Liver (tissue), 9 donors: Measurements from ENCODE around the gene DNMT1. TPM values are rescaled to one million over a fixed set of nuclear protein-coding genes. Genes with fewer than 3 reads are reported as not detected.

ENCODE experiments used
- DNase-seq: peaks from one replicate; pipeline ENCODE4 v3.0.0-alpha.2; 2017; ENCODE audit warnings: low spot score
- H3K27ac ChIP-seq, 2 donors: one replicate each; pipeline ENCODE4 v1.7.0; 2013; ENCODE audit warnings: inconsistent platforms in 2 of 2, low read length in 2 of 2, control low read depth in 1 of 2, low read depth in 1 of 2, mild to moderate bottlenecking in 1 of 2
- H3K27me3 ChIP-seq, 4 donors: one replicate each; pipeline versions ENCODE4 v1.6.1 to v1.7.0; 2013; ENCODE audit warnings: low read length in 3 of 4, inconsistent platforms in 1 of 4, mild to moderate bottlenecking in 1 of 4, moderate library complexity in 1 of 4; ENCODE audit not compliant: control insufficient read depth in 4 of 4, insufficient read depth in 4 of 4
- H3K36me3 ChIP-seq, 4 donors: one replicate each; pipeline versions ENCODE4 v1.6.1 to v1.7.0; 2013; ENCODE audit warnings: low read length in 3 of 4, mild to moderate bottlenecking in 3 of 4, low read depth in 1 of 4, moderate library complexity in 1 of 4; ENCODE audit not compliant: control insufficient read depth in 4 of 4, insufficient read depth in 3 of 4
- H3K4me1 ChIP-seq, 4 donors: one replicate each; pipeline versions ENCODE4 v1.6.1 to v1.7.0; 2013; ENCODE audit warnings: low read length in 3 of 4, mild to moderate bottlenecking in 3 of 4, moderate library complexity in 1 of 4; ENCODE audit not compliant: control insufficient read depth in 4 of 4, insufficient read depth in 4 of 4
- H3K4me3 ChIP-seq, 3 donors: one replicate each; pipeline versions ENCODE4 v1.6.1 to v1.7.0; 2013; ENCODE audit warnings: low read length in 3 of 3, control low read depth in 1 of 3, low read depth in 1 of 3, mild to moderate bottlenecking in 1 of 3
- H3K9ac ChIP-seq, 2 donors: one replicate each; pipeline ENCODE4 v1.7.0; 2013; ENCODE audit warnings: low read length in 2 of 2, mild to moderate bottlenecking in 2 of 2, moderate library complexity in 2 of 2, control low read depth in 1 of 2, low read depth in 1 of 2
- H3K9me3 ChIP-seq, 4 donors: one replicate each; pipeline versions ENCODE4 v1.6.1 to v1.7.0; 2013; ENCODE audit warnings: low read length in 3 of 4; ENCODE audit not compliant: control insufficient read depth in 4 of 4
- ATF3 ChIP-seq: IDR thresholded peaks from 2 replicates; pipeline ENCODE4 v1.6.1; 2016; ENCODE audit warnings: antibody characterized with exemption
- CTCF ChIP-seq: fragments of 150-350 bp; IDR thresholded peaks from 2 replicates; pipeline ENCODE4 v1.5.1; 2017; ENCODE audit warnings: improper control_type of control experiment, low read depth, low read length; ENCODE audit not compliant: missing input control
- EGR1 ChIP-seq, 2 donors: IDR thresholded peaks; 2 replicates each; pipeline ENCODE4 v1.6.1; 2016 to 2018; ENCODE audit warnings: antibody characterized with exemption in 2 of 2, low read depth in 2 of 2
- FOXA1 ChIP-seq: IDR thresholded peaks from 2 replicates; pipeline ENCODE4 v1.6.1; 2016; ENCODE audit warnings: antibody characterized with exemption
- GABPA ChIP-seq, 2 donors: IDR thresholded peaks in 1 of 2; conservative IDR thresholded peaks in 1 of 2; 2 replicates each; pipeline ENCODE4 v1.6.1; 2016; ENCODE audit warnings: antibody characterized with exemption in 2 of 2, mild to moderate bottlenecking in 1 of 2, moderate library complexity in 1 of 2
- HNF4A ChIP-seq, 2 donors: conservative IDR thresholded peaks; 2 replicates each; pipeline ENCODE4 v1.6.1; 2016; ENCODE audit warnings: antibody characterized with exemption in 2 of 2, mild to moderate bottlenecking in 2 of 2
- HNF4G ChIP-seq: IDR thresholded peaks from 2 replicates; pipeline ENCODE4 v1.6.1; 2016; ENCODE audit warnings: antibody characterized with exemption
- JUND ChIP-seq, 2 donors: IDR thresholded peaks; 2 replicates each; pipeline ENCODE4 v1.6.1; 2016; ENCODE audit warnings: antibody characterized with exemption in 2 of 2
- MAX ChIP-seq: IDR thresholded peaks from 2 replicates; pipeline ENCODE4 v1.6.1; 2016; ENCODE audit warnings: antibody characterized with exemption
- NR2F2 ChIP-seq: IDR thresholded peaks from 2 replicates; pipeline ENCODE4 v1.6.1; 2016; ENCODE audit warnings: antibody characterized with exemption
- RAD21 ChIP-seq, 2 donors: IDR thresholded peaks; 2 replicates each; pipeline ENCODE4 v1.6.1; 2016; ENCODE audit warnings: antibody characterized with exemption in 2 of 2, mild to moderate bottlenecking in 2 of 2
- REST ChIP-seq: IDR thresholded peaks from 2 replicates; pipeline ENCODE4 v1.6.1; 2016; ENCODE audit warnings: antibody characterized with exemption, mild to moderate bottlenecking
- SP1 ChIP-seq: IDR thresholded peaks from 2 replicates; pipeline ENCODE4 v1.6.1; 2018; ENCODE audit warnings: antibody characterized with exemption, mild to moderate bottlenecking
- TAF1 ChIP-seq: conservative IDR thresholded peaks from 2 replicates; pipeline ENCODE4 v1.6.1; 2016; ENCODE audit warnings: antibody characterized with exemption, mild to moderate bottlenecking
- ZBTB33 ChIP-seq: IDR thresholded peaks from 2 replicates; pipeline ENCODE4 v1.6.1; 2016; ENCODE audit warnings: antibody characterized with exemption
- WGBS: extraction: QIAGEN DNeasy Blood & Tissue Kit; methylation state at CpG from one replicate; pipeline ENCODE4 v1.1.7; 2013; 5-methylcytosine and 5-hydroxymethylcytosine counted together
- polyA plus RNA-seq, 2 donors: library from polyadenylated mRNA; stranded (reverse) in 1 of 2; unstranded in 1 of 2; fragments of 200-250 nt in 1 of 2; fragments of >200 nt in 1 of 2; fragmentation: Nextera tagmentation in 1 of 2; extraction: Ambion mirVana in 1 of 2; gene quantifications; one replicate each; pipeline versions ENCODE4 v1.2.1 to v1.2.3, GENCODE V29; 2013 to 2015
- total RNA-seq, 2 donors: library from RNA; depleted of rRNA; stranded (reverse); fragments of >200 nt; gene quantifications; one replicate each; pipeline ENCODE4 v1.2.3, GENCODE V29; 2014
- donor health status: healthy.
- donor health status: healthy.
- donor health status: healthy.
- donor health status: healthy.
- donor health status: healthy.

The DNMT1 gene
- total and polyA plus RNA-seq, 4 donors = 8.7 to 47.1 (median 20.0) TPM

GRCh38 chr19:10114651-10115391 lies 79.9 kb downstream of the DNMT1 start:
- no peaks in the 10 kb centered on the region for H3K27me3 ChIP-seq
- peaks cover 12 to 54% (median 22%) of the 10 kb centered on the region in 4 donors for H3K36me3 ChIP-seq
- no peak overlapping the region for H3K9ac ChIP-seq
- H3K27ac ChIP-seq = no peak overlapping the region
- H3K9me3 ChIP-seq = no peaks in the 10 kb centered on the region
- no peak for TF ChIP-seq MAX
- no peak for TF ChIP-seq REST
- TF ChIP-seq FOXA1 = no peak
- no peak for TF ChIP-seq HNF4G
- TF ChIP-seq NR2F2 = no peak
- TF ChIP-seq ZBTB33 = no peak
- TF ChIP-seq GABPA (IDR thresholded peaks at IDR 0.05 in 1 of 2, conservative IDR thresholded peaks at IDR 0.05 in 1 of 2) = no peak
- no peak for TF ChIP-seq JUND (IDR thresholded peaks at IDR 0.05)
- TF ChIP-seq RAD21 (IDR thresholded peaks at IDR 0.05) = no peak
- no peak for DNase-seq
- no peak overlapping the region for H3K4me3 ChIP-seq
- H3K4me1 ChIP-seq = peaks cover 4 to 20% (median 12%) of the 10 kb centered on the region in 4 donors
- 84% methylated on average over 26 of the region's 26 CpGs for WGBS

- Histone ChIP-seq H3K4me1 (peaks cover 4 to 16% (median 10%) of the 10 kb centered on the region in 4 donors), H3K4me3 (no peak overlapping the region), H3K9ac (no peak overlapping the region), H3K27me3 (no peaks in the 10 kb centered on the region), H3K9me3 (no peaks in the 10 kb centered on the region), H3K36me3 (peaks cover 18 to 62% (median 24%) of the 10 kb centered on the region in 4 donors), H3K27ac (no peak overlapping the region)
- 94% methylated on average over 43 of the region's 43 CpGs for WGBS
- DNase-seq = no peak
- TF ChIP-seq MAX (no peak), EGR1 (IDR thresholded peaks at IDR 0.05; ENCODE audit: low read depth in 2 of 2) (no peak), NR2F2 (no peak), TAF1 (no peak), JUND (IDR thresholded peaks at IDR 0.05) (no peak), REST (no peak), ATF3 (no peak), ZBTB33 (no peak), RAD21 (IDR thresholded peaks at IDR 0.05) (no peak), SP1 (no peak), CTCF (no peak), HNF4A (conservative IDR thresholded peaks at IDR 0.05) (no peak)
These were observed 80.6 kb downstream of the DNMT1 start for GRCh38 chr19:10113964-10114650.
